H9 (cell line): ENCODE results near the gene SAA1. TPM values are rescaled to one million over a fixed set of nuclear protein-coding genes. Genes with fewer than 3 reads are reported as not detected.

Experiments
- DNase-seq: peaks from one replicate; pipeline ENCODE4 v3.0.0-alpha.2; 2017
- H2AFZ ChIP-seq: one replicate; pipeline ENCODE4 v1.6.1; 2013; ENCODE audit warnings: mild to moderate bottlenecking, low read length, control low read depth, moderate library complexity
- H2AK5ac ChIP-seq: 2 replicates; pipeline ENCODE4 v1.6.1; 2013; ENCODE audit warnings: low read length, control low read depth, mixed read lengths; ENCODE audit not compliant: insufficient read length
- H2BK120ac ChIP-seq: one replicate; pipeline ENCODE4 v1.6.1; 2013; ENCODE audit warnings: low read depth, mild to moderate bottlenecking, low read length, control low read depth, inconsistent platforms; ENCODE audit not compliant: poor library complexity, severe bottlenecking
- H2BK12ac ChIP-seq: 2 replicates; pipeline ENCODE4 v1.6.1; 2013; ENCODE audit warnings: low read length, control low read depth, mixed read lengths, low read depth; ENCODE audit not compliant: insufficient read length
- H2BK15ac ChIP-seq: 2 replicates; pipeline ENCODE4 v1.6.1; 2013; ENCODE audit warnings: low read depth, low read length, control low read depth
- H2BK20ac ChIP-seq: one replicate; pipeline ENCODE4 v1.6.1; 2013; ENCODE audit warnings: low read depth, mild to moderate bottlenecking, low read length, control low read depth, inconsistent platforms; ENCODE audit not compliant: poor library complexity, severe bottlenecking
- H2BK5ac ChIP-seq: 2 replicates; pipeline ENCODE4 v1.6.1; 2013; ENCODE audit warnings: low read length, control low read depth, mixed read lengths; ENCODE audit not compliant: insufficient read length
- H3K14ac ChIP-seq: 2 replicates; pipeline ENCODE4 v1.6.1; 2013; ENCODE audit warnings: low read length, control low read depth; ENCODE audit not compliant: insufficient read depth
- H3K18ac ChIP-seq: 2 replicates; pipeline ENCODE4 v1.6.1; 2013; ENCODE audit warnings: low read depth, mild to moderate bottlenecking, mixed read lengths, low read length, control low read depth; ENCODE audit not compliant: insufficient read length
- H3K23ac ChIP-seq: 2 replicates; pipeline ENCODE4 v1.6.1; 2013; ENCODE audit warnings: low read length, control low read depth, mixed read lengths, low read depth; ENCODE audit not compliant: insufficient read length
- H3K23me2 ChIP-seq: 2 replicates; pipeline ENCODE4 v1.6.1; 2013; ENCODE audit warnings: low read depth, mild to moderate bottlenecking, mixed read lengths, low read length, control low read depth; ENCODE audit not compliant: insufficient read length, poor library complexity, severe bottlenecking
- H3K27ac ChIP-seq: 2 replicates; pipeline ENCODE4 v1.5.1; 2013; ENCODE audit warnings: low read length, control low read depth, mixed read lengths, low read depth; ENCODE audit not compliant: insufficient read length
- H3K27me3 ChIP-seq: 2 replicates; pipeline ENCODE4 v1.6.1; 2013; ENCODE audit warnings: low read length, control low read depth, inconsistent platforms; ENCODE audit not compliant: insufficient read depth
- H3K4ac ChIP-seq: 2 replicates; pipeline ENCODE4 v1.6.1; 2013; ENCODE audit warnings: low read depth, mild to moderate bottlenecking, control low read depth, inconsistent platforms, low read length, moderate library complexity
- H3K4me1 ChIP-seq: 2 replicates; pipeline ENCODE4 v1.6.1; 2013; ENCODE audit warnings: low read length, control low read depth, inconsistent platforms; ENCODE audit not compliant: insufficient read depth
- H3K4me2 ChIP-seq: 2 replicates; pipeline ENCODE4 v1.6.1; 2013; ENCODE audit warnings: low read length, control low read depth, mixed read lengths; ENCODE audit not compliant: insufficient read length, insufficient read depth
- H3K56ac ChIP-seq: 2 replicates; pipeline ENCODE4 v1.6.1; 2013; ENCODE audit warnings: low read depth, mild to moderate bottlenecking, mixed read lengths, low read length, control low read depth; ENCODE audit not compliant: insufficient read length
- H3K79me1 ChIP-seq: 2 replicates; pipeline ENCODE4 v1.6.1; 2013; ENCODE audit warnings: low read depth, mild to moderate bottlenecking, moderate library complexity, low read length, control low read depth, inconsistent platforms; ENCODE audit not compliant: insufficient read depth, poor library complexity, severe bottlenecking
- H3K79me2 ChIP-seq: 2 replicates; pipeline ENCODE4 v1.6.1; 2013; ENCODE audit warnings: low read length, control low read depth, inconsistent platforms; ENCODE audit not compliant: insufficient read depth
- H3K9ac ChIP-seq: 2 replicates; pipeline ENCODE4 v1.6.1; 2013; ENCODE audit warnings: low read length, control low read depth, mixed read lengths; ENCODE audit not compliant: insufficient read length; ENCODE audit errors: extremely low read depth
- H3K9me3 ChIP-seq: one replicate; pipeline ENCODE4 v1.6.1; 2013; ENCODE audit warnings: low read depth, low read length, inconsistent platforms; ENCODE audit not compliant: control insufficient read depth
- H3T11ph ChIP-seq: one replicate; pipeline ENCODE4 v1.6.1; 2013; ENCODE audit warnings: mild to moderate bottlenecking, low read length, control low read depth, inconsistent platforms
- H4K20me1 ChIP-seq: one replicate; pipeline ENCODE4 v1.6.1; 2013; ENCODE audit not compliant: control insufficient read depth, insufficient read length, insufficient read depth
- H4K5ac ChIP-seq: 2 replicates; pipeline ENCODE4 v1.6.1; 2013; ENCODE audit warnings: low read depth, mild to moderate bottlenecking, mixed read lengths, low read length, control low read depth; ENCODE audit not compliant: insufficient read length
- H4K8ac ChIP-seq: replicated peaks from 2 replicates; pipeline ENCODE4 v1.6.1; 2013; ENCODE audit warnings: low read length, control low read depth, mixed read lengths, low read depth; ENCODE audit not compliant: insufficient read length
- H4K91ac ChIP-seq: 2 replicates; pipeline ENCODE4 v1.6.1; 2013; ENCODE audit warnings: low read depth, mild to moderate bottlenecking, moderate library complexity, mixed read lengths, low read length, control low read depth; ENCODE audit not compliant: insufficient read length
- H3K27ac Mint-ChIP-seq, 3 experiments: 2 replicates in 2 of 3; 3 replicates in 1 of 3; pipeline ENCODE4 v1.8.0; 2020 to 2021; ENCODE audit warnings: mixed read lengths in 3 of 3, mild to moderate bottlenecking in 1 of 3, moderate library complexity in 1 of 3
- H3K27me3 Mint-ChIP-seq: 2 replicates; pipeline ENCODE4 v1.8.0; 2021; ENCODE audit warnings: low read depth, mild to moderate bottlenecking, moderate library complexity, mixed read lengths
- H3K36me3 Mint-ChIP-seq, 3 experiments: 2 replicates in 2 of 3; 3 replicates in 1 of 3; pipeline ENCODE4 v1.8.0; 2020 to 2021; ENCODE audit warnings: low read depth in 3 of 3, mixed read lengths in 3 of 3; ENCODE audit not compliant: insufficient read depth in 1 of 3
- H3K4me1 Mint-ChIP-seq, 2 experiments: 2 replicates each; pipeline ENCODE4 v1.8.0; 2020; ENCODE audit warnings: mixed read lengths in 2 of 2
- H3K4me3 Mint-ChIP-seq, 2 experiments: 2 replicates in 1 of 2; 3 replicates in 1 of 2; pipeline ENCODE4 v1.8.0; 2020 to 2021; ENCODE audit warnings: mild to moderate bottlenecking in 2 of 2, mixed read lengths in 2 of 2, moderate library complexity in 1 of 2
- H3K9me3 Mint-ChIP-seq, 2 experiments: 2 replicates in 1 of 2; 3 replicates in 1 of 2; pipeline ENCODE4 v1.8.0; 2020; ENCODE audit warnings: mild to moderate bottlenecking in 2 of 2, mixed read lengths in 2 of 2, moderate library complexity in 1 of 2
- CTCF ChIP-seq: fragments of 200-600 bp; sonication (generic); conservative IDR thresholded peaks from 3 replicates; pipeline ENCODE4 v1.8.0; 2021; ENCODE audit warnings: antibody characterized with exemption, mild to moderate bottlenecking
- WGBS: extraction: QIAGEN DNeasy Blood & Tissue Kit; methylation state at CpG from one replicate; pipeline ENCODE4 v1.1.7; 2013; ENCODE audit warnings: missing lambda C conversion rate, low lambda C conversion rate, mixed read lengths; ENCODE audit not compliant: insufficient read length; ENCODE audit errors: extremely low coverage; 5-methylcytosine and 5-hydroxymethylcytosine counted together
- total RNA-seq: library from RNA; stranded (reverse); gene quantifications from 2 replicates; pipeline ENCODE4 v1.2.1, GENCODE V29; 2021

The SAA1 gene
- total RNA-seq, 1 experiment from 2014 or later, result not detected

GRCh38 chr11:18253233-18253632 is 12.8 kb upstream of the SAA1 start:
- no peak overlapping the region for H2BK5ac ChIP-seq
- Mint-ChIP-seq H3K36me3 (no peaks in the 10 kb centered on the region), H3K4me3 (no peak overlapping the region), H3K9me3 (no peaks in the 10 kb centered on the region), H3K27me3 (no peaks in the 10 kb centered on the region; the same call in 1 of the 2 replicates), H3K27ac (no peak overlapping the region; a peak in 1 of 7 replicates), H3K4me1 (no peaks in the 10 kb centered on the region)
- no peaks in the 10 kb centered on the region for H3K79me1 ChIP-seq
- H3K23me2 ChIP-seq, result no peaks in the 10 kb centered on the region
- H3K79me2 ChIP-seq, result no peaks in the 10 kb centered on the region
- no peak overlapping the region for H2BK15ac ChIP-seq
- H3K14ac ChIP-seq, result no peak overlapping the region
- no CpG with 5 or more reads among the region's 3 CpGs for WGBS
- no peaks in the 10 kb centered on the region for H3K4me1 ChIP-seq
- H3K27ac ChIP-seq, result no peak overlapping the region
- no peak overlapping the region for H4K5ac ChIP-seq
- no peak overlapping the region for H3K4ac ChIP-seq
- no peak overlapping the region for H3K56ac ChIP-seq
- no peak overlapping the region for H4K8ac ChIP-seq
- H2BK20ac ChIP-seq, result no peak overlapping the region
- H3T11ph ChIP-seq, result no peak overlapping the region
- no peak overlapping the region for H2AFZ ChIP-seq
- H3K23ac ChIP-seq, result no peak overlapping the region
- no peaks in the 10 kb centered on the region for H4K20me1 ChIP-seq
- H2BK120ac ChIP-seq, result no peak overlapping the region
- no peak for DNase-seq
- H2BK12ac ChIP-seq, result no peak overlapping the region
- H3K9ac ChIP-seq, result no peak overlapping the region
- H2AK5ac ChIP-seq, result no peak overlapping the region
- no peaks in the 10 kb centered on the region for H3K9me3 ChIP-seq
- H3K4me2 ChIP-seq, result no peak overlapping the region
- no peak overlapping the region for H3K18ac ChIP-seq
- no peak; the same call in 2 of the 3 replicates for TF ChIP-seq CTCF
- H4K91ac ChIP-seq, result no peak overlapping the region
- H3K27me3 ChIP-seq, result no peaks in the 10 kb centered on the region
